Prostate gland (tissue), 2 donors: ENCODE measurements around the gene MBP.

Experiments
- POLR2AphosphoS5 ChIP-seq: sonication (generic); formaldehyde crosslinking; IDR thresholded peaks from one replicate; pipeline ENCODE4 v1.6.1; 2017; ENCODE audit warnings: antibody characterized with exemption
- TF ChIP-seq, protein P1 (sequence below), 4 experiments: fragments of 200-600 bp in 2 of 4; fragments of 450-650 bp in 2 of 4; sonication (generic) in 2 of 4; IDR thresholded peaks; 1 replicate in 3 of 4; 2 replicates in 1 of 4; pipeline ENCODE4 v1.5.1; 2016 to 2019; ENCODE audit warnings: antibody characterized with exemption in 4 of 4, mild to moderate bottlenecking in 2 of 4, moderate library complexity in 2 of 4

DNA sequence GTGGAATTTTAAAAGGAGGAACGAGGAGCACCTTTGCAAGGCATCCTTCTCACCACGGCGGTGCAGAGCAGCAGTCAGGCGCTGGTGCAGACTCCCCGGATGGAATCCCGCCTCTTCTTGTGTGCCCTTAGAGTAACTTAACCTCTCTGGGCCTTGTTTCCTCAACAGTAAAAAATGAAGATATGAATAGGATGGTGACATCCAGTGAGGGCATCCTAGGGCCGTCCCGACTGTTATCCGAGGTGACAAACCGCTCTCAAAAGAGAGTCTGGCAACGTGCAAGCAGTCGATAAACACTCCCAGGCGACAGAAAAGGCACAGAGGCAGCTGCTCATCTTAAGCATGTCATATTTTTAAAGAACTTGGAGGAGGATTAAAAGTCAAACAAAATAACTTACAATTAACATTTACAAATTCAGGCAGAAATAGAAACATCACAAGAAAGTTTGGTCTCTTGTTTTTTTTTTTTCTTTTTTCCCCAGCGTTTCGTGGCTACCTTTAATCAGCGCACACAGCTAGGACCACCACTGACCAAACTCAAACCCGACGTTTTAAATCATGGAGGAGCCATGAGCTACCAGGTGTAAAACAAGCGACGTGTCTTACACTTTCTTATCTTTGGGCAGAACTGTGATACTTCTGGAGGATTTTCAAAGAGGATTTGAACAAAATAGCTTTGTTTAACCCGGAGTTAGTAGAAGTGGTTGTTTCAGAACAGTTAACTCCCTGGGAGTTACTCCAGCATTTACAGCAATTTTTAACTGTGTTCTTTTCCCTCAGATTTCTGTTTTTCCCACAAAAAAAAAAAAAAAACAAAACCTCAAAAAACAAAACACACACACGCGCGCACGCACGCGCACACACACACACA, 2.1 kb downstream of the MBP start:
- TF ChIP-seq, protein P1, sequence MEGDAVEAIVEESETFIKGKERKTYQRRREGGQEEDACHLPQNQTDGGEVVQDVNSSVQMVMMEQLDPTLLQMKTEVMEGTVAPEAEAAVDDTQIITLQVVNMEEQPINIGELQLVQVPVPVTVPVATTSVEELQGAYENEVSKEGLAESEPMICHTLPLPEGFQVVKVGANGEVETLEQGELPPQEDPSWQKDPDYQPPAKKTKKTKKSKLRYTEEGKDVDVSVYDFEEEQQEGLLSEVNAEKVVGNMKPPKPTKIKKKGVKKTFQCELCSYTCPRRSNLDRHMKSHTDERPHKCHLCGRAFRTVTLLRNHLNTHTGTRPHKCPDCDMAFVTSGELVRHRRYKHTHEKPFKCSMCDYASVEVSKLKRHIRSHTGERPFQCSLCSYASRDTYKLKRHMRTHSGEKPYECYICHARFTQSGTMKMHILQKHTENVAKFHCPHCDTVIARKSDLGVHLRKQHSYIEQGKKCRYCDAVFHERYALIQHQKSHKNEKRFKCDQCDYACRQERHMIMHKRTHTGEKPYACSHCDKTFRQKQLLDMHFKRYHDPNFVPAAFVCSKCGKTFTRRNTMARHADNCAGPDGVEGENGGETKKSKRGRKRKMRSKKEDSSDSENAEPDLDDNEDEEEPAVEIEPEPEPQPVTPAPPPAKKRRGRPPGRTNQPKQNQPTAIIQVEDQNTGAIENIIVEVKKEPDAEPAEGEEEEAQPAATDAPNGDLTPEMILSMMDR (IDR thresholded peaks at IDR 0.05): no peak
- TF ChIP-seq POLR2AphosphoS5: no peak
